GM12891 (cell line): ENCODE data around the gene CTXN3.

Experiments
- POLR2AphosphoS5 ChIP-seq: IDR thresholded peaks from 2 replicates; pipeline ENCODE4 v1.6.1; 2011; ENCODE audit warnings: low read depth, low read length, control low read depth
- TAF1 ChIP-seq: IDR thresholded peaks from 2 replicates; pipeline ENCODE4 v1.6.1; 2011; ENCODE audit warnings: low read depth, low read length, control low read depth

DNA sequence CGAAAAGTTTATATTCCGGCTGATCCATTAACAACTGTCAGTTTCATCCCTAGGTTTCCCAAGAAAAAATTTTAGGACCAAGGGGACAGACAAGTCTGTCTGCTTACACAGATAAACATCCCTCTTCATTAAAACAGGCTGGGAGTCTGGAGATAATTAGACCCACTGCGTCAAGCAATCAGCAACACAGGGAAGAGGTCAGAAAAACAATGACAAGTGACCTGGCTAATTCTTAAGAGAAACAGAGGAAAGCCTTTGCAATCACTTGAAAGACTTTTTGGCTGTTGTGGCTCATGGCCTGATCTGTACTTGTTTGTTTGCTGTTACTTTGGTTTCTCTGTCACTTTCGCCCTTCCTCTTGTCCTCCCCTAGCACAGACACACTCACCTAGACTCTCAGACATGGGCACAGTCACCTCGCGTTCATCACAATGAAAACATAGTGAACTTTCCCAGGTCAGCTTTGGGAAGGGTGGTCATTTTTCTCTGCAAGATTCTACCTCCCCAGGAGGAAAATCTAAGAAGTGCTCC lies 51.4 kb downstream of the CTXN3 start:
- no peak for TF ChIP-seq POLR2AphosphoS5
- TF ChIP-seq TAF1, result no peak
